D341Med (cell line): ENCODE measurements around the gene ADGRB2.
"Not testable (repeated sequence)": the region's sequence is repeated elsewhere in the genome, so short reads cannot be mapped to it uniquely, and the experiment has no call there.

Source experiments
- DNase-seq: peaks from one replicate; pipeline ENCODE4 v3.0.0; 2012; ENCODE audit warnings: low spot score

Gene ADGRB2

GRCh38 chr1:31726715-31727114, 37.4 kb downstream of the ADGRB2 start:
- no peak for DNase-seq

- no peak for DNase-seq
Observed at GRCh38 chr1:31725777-31726535, 38.2 kb downstream of the ADGRB2 start.

GRCh38 chr1:31725134-31725533, 39.0 kb downstream of the ADGRB2 start:
- no peak for DNase-seq

GRCh38 chr1:31723828-31724359, 40.2 kb downstream of the ADGRB2 start:
- no peak for DNase-seq

GRCh38 chr1:31718327-31718897, 45.7 kb downstream of the ADGRB2 start:
- DNase-seq = no peak

GRCh38 chr1:31717341-31717740, 46.8 kb downstream of the ADGRB2 start:
- DNase-seq = no peak

GRCh38 chr1:31715873-31716220, 48.3 kb downstream of the ADGRB2 start:
- DNase-seq = no peak

- peak; percentile 75 for DNase-seq
Observed at GRCh38 chr1:31715087-31715872, 48.9 kb downstream of the ADGRB2 start.

- DNase-seq = peak; percentile 88
Observed at GRCh38 chr1:31714442-31715086, 49.6 kb downstream of the ADGRB2 start.

GRCh38 chr1:31712630-31713029, 51.5 kb downstream of the ADGRB2 start:
- DNase-seq = no peak

GRCh38 chr1:31712068-31712467, 52.1 kb downstream of the ADGRB2 start:
- DNase-seq = no peak

GRCh38 chr1:31708324-31708723, 55.8 kb downstream of the ADGRB2 start:
- no peak for DNase-seq

- DNase-seq = no peak
Observed at GRCh38 chr1:31707711-31708110, 56.4 kb downstream of the ADGRB2 start.

- not testable (repeated sequence) for DNase-seq
Observed at GRCh38 chr1:31707059-31707600, 57.0 kb downstream of the ADGRB2 start.

- peak; percentile 76 for DNase-seq
Observed at GRCh38 chr1:31706384-31707058, 57.6 kb downstream of the ADGRB2 start.

- peak; percentile 48 for DNase-seq
Observed at GRCh38 chr1:31705080-31705866, 58.9 kb downstream of the ADGRB2 start.

- no peak for DNase-seq
Observed at GRCh38 chr1:31704271-31705079, 59.7 kb downstream of the ADGRB2 start.

- DNase-seq = no peak
Observed at GRCh38 chr1:31703431-31704270, 60.5 kb downstream of the ADGRB2 start, which contains the start of gene COL16A1. TSS of gene COL16A1 (minus strand) at chr1:31704017. CDS start at chr1:31702193, 1,824 bp downstream.
